Gastroesophageal sphincter (tissue), 4 donors: ENCODE measurements around the gene ZHX3. TPM values are rescaled to one million over a fixed set of nuclear protein-coding genes. Genes with fewer than 3 reads are reported as not detected.
A peak's percentile ranks its signal among the peaks of the same experiment; 100 is the strongest.

Source experiments
- ATAC-seq: fragments of 150-250 bp; one replicate; pipeline ENCODE4 v1.9.1; 2016; ENCODE audit warnings: mild to moderate bottlenecking, moderate library complexity
- H3K27ac ChIP-seq, 4 donors: fragments of 200-600 bp; sonication (generic) in 3 of 4; 1 replicate in 3 of 4; 2 replicates in 1 of 4; pipeline ENCODE4 v1.5.1; 2016 to 2019
- H3K27me3 ChIP-seq: fragments of 200-600 bp; sonication (generic); one replicate; pipeline ENCODE4 v1.5.1; 2019
- H3K36me3 ChIP-seq, 2 donors: fragments of 200-600 bp; sonication (generic); one replicate each; pipeline ENCODE4 v1.5.1; 2019; ENCODE audit warnings: control low read depth in 1 of 2
- H3K4me1 ChIP-seq, 3 donors: fragments of 200-600 bp; sonication (generic); 1 replicate in 2 of 3; 2 replicates in 1 of 3; pipeline ENCODE4 v1.5.1; 2016 to 2019; ENCODE audit warnings: control low read depth in 2 of 3
- H3K4me3 ChIP-seq, 2 donors: fragments of 200-600 bp; sonication (generic); one replicate each; pipeline ENCODE4 v1.5.1; 2019; ENCODE audit warnings: mild to moderate bottlenecking in 1 of 2, moderate library complexity in 1 of 2
- H3K9me3 ChIP-seq, 3 donors: fragments of 200-600 bp; sonication (generic); one replicate each; pipeline ENCODE4 v1.5.1; 2017 to 2019; ENCODE audit warnings: control low read depth in 2 of 3
- EP300 ChIP-seq: sonication (generic); formaldehyde crosslinking; IDR thresholded peaks from one replicate; pipeline ENCODE4 v1.6.1; 2017; ENCODE audit warnings: antibody characterized with exemption, mild to moderate bottlenecking
- POLR2A ChIP-seq, 2 donors: fragments of 450-650 bp; IDR thresholded peaks; one replicate each; pipeline ENCODE4 v1.6.1; 2017; ENCODE audit warnings: antibody characterized with exemption in 2 of 2, mild to moderate bottlenecking in 2 of 2, moderate library complexity in 1 of 2
- POLR2AphosphoS5 ChIP-seq: sonication (generic); formaldehyde crosslinking; IDR thresholded peaks from one replicate; pipeline ENCODE4 v1.6.1; 2017; ENCODE audit warnings: antibody characterized with exemption
- WGBS, 2 donors: methylation state at CpG; one replicate each; pipeline ENCODE4 v1.1.5; 2018; ENCODE audit warnings: low coverage in 1 of 2; 5-methylcytosine and 5-hydroxymethylcytosine counted together
- total RNA-seq, 4 donors: library from RNA; depleted of rRNA; stranded (reverse); fragments of >200 nt; gene quantifications; one replicate each; pipeline ENCODE4 v1.1.0, GENCODE V29; 2016
- TF ChIP-seq, protein P1 (sequence below), 4 experiments: fragments of 200-600 bp in 2 of 4; fragments of 450-650 bp in 2 of 4; sonication (generic) in 1 of 4; IDR thresholded peaks; one replicate each; pipeline ENCODE4 v1.5.1; 2017 to 2019; ENCODE audit warnings: antibody characterized with exemption in 4 of 4, mild to moderate bottlenecking in 2 of 4, moderate library complexity in 2 of 4

Gene ZHX3
- total RNA-seq, 4 donors from 2014 or later = 121 to 183 (median 155) TPM

DNA sequence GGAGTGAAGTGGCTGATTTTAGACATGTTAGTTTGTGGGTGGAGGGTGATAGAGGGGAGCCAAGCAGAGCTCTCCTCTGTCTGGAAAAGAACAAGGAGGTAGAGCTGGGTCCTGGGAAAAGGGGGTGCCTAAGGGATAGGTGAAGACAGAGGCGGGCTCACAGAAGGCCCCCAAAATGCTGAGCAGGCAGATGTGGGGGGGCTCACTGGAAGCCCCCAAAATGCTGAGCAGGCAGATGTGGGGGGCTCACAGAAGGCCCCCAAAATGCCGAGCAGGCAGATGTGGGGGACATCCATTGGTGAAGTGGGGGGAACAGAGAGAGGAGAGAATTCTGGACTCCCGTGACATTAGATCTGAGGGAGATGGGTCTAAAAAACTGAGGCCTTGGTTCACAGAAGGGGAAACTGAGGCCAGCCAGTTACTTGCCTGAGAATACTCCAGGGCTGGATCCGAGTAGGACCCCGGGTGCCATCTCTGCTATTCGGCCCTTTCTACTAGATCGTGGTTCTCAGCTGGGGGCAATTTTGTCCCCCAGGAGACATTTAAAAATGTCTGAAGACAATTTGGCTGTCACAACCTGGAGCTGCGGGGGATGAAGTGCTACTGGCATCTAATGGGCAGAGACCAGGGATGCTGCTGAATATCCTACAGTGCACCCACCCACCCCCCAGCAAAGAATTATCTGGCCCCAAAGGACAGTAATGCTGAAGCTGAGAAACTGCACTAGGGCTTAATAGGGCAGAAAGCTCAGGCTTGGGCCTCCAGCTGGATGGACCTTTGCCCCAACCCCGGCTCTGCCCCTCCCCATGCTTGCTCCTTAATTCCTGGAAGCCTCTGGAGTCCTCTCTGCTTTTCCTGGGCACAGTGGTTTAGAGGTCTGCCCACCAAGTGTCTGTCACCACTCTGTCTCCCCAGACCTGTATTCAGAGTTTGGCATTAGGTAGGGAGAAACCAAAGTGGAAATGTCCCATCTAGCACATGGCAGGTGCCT is 25.2 kb upstream of the ZHX3 start:
- no peaks in the 10 kb centered on the region for H3K27me3 ChIP-seq
- TF ChIP-seq EP300 (no peak), POLR2AphosphoS5 (no peak), POLR2A (IDR thresholded peaks at IDR 0.05) (no peak)
- TF ChIP-seq, protein P1, sequence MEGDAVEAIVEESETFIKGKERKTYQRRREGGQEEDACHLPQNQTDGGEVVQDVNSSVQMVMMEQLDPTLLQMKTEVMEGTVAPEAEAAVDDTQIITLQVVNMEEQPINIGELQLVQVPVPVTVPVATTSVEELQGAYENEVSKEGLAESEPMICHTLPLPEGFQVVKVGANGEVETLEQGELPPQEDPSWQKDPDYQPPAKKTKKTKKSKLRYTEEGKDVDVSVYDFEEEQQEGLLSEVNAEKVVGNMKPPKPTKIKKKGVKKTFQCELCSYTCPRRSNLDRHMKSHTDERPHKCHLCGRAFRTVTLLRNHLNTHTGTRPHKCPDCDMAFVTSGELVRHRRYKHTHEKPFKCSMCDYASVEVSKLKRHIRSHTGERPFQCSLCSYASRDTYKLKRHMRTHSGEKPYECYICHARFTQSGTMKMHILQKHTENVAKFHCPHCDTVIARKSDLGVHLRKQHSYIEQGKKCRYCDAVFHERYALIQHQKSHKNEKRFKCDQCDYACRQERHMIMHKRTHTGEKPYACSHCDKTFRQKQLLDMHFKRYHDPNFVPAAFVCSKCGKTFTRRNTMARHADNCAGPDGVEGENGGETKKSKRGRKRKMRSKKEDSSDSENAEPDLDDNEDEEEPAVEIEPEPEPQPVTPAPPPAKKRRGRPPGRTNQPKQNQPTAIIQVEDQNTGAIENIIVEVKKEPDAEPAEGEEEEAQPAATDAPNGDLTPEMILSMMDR (IDR thresholded peaks at IDR 0.05) = no peak
- peak overlapping the region in 1 of 4 donors; percentile 14 for H3K27ac ChIP-seq
- 80 to 94% methylated on average over 1 to 3 of the region's 9 CpGs for WGBS, 2 donors
- peaks cover 0 to 8% of the 10 kb centered on the region in 2 donors for H3K36me3 ChIP-seq
- peaks cover 0 to 36% (median 15%) of the 10 kb centered on the region in 3 donors for H3K4me1 ChIP-seq
- ATAC-seq = no peak
- no peak overlapping the region for H3K4me3 ChIP-seq
- no peaks in the 10 kb centered on the region for H3K9me3 ChIP-seq

DNA sequence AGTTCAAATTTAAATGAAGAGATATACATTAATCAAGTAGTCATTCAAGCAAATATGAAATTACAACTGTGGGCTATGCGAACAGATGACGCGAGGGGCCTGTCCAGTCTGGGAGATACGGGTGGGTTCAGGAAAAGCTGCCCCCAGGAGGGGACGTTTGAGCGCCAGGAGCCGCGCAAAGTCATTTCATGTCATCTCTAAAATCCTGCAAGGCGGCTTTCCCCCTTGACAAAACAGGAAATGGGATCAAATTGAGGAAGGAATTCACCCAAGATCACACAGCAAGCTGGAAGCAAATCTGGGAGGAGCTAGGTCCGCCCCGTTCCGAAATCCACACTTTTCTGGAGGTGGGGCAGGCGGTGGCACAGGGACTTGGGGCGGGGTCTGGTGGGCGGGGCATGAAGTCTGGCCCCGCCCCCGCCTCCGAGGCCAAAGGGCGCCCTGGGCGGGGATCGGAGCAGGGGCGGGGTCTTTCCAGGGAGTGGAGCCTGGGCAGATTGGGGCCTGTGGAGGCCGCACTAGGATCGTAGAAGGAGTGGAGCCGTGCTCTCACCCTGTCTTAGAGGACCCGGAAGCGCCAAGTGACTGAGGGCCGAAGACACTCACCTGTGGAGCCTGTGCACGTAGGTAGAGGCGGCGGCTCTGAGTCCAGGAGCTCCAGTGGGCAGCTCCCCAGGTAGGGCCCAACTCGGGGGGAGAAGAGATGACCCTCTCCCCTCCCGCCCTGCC is 23.0 kb upstream of the ZHX3 start, which contains the start of gene LPIN3:
LPIN3 (plus strand) TSS at position 495 of the 729 bp plus-strand sequence. CDS start 4,983 bp downstream, outside the sequence.
- TF ChIP-seq EP300 = no peak
- peak in 1 of 2 donors; percentile 26 for TF ChIP-seq POLR2A (IDR thresholded peaks at IDR 0.05)
- TF ChIP-seq POLR2AphosphoS5 = no peak
- TF ChIP-seq, protein P1 (IDR thresholded peaks at IDR 0.05) = peak in 1 of 4 experiments; percentile 42
- ATAC-seq = peak; percentile 89
- Histone ChIP-seq H3K27me3 (no peaks in the 10 kb centered on the region), H3K4me3 (peak within 1 kb of the TSS in 1 of 2 donors; percentile 49), H3K36me3 (no peaks in the 10 kb centered on the region), H3K9me3 (no peaks in the 10 kb centered on the region), H3K4me1 (peaks cover 0 to 36% (median 15%) of the 10 kb centered on the region in 3 donors), H3K27ac (peak within 1 kb of the TSS in 3 of 4 donors; percentile 79 to 83 (median 82))
- WGBS, 2 donors = 0 to 8% methylated on average over 1 to 11 of the region's 33 CpGs

DNA sequence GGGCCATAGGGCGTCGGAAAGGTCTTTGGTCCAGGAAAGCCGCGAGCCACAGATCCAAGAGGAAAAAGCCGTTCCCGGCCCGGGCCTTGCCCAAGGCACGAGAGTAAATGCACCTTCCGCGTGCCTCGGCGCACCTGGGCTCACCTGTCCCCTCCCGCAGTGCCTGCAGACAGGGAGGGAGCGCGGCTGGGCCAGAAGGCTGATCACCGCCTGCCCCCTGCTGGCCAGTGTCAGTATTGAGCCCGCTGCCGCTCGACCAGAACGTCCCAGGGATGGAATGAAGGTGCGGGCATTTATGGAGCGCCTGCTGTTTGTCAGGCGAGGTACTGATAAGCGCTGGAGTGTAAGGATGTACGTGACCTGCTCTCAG is 22.4 kb upstream of the ZHX3 start:
- Histone ChIP-seq H3K9me3 (no peaks in the 10 kb centered on the region), H3K4me3 (peak overlapping the region in 1 of 2 donors; percentile 49), H3K36me3 (no peaks in the 10 kb centered on the region), H3K27ac (peak overlapping the region in 3 of 4 donors; percentile 79 to 83 (median 82)), H3K4me1 (peaks cover 0 to 41% (median 16%) of the 10 kb centered on the region in 3 donors), H3K27me3 (no peaks in the 10 kb centered on the region)
- WGBS, 2 donors = 0% methylated on average over 1 to 8 of the region's 25 CpGs
- no peak for TF ChIP-seq POLR2A (IDR thresholded peaks at IDR 0.05)
- peak; percentile 13 for TF ChIP-seq POLR2AphosphoS5
- TF ChIP-seq, protein P1 (IDR thresholded peaks at IDR 0.05) = peak in 3 of 4 experiments; percentile 99 to 100 (median 100)
- TF ChIP-seq EP300 = no peak
- ATAC-seq = peak; percentile 77

DNA sequence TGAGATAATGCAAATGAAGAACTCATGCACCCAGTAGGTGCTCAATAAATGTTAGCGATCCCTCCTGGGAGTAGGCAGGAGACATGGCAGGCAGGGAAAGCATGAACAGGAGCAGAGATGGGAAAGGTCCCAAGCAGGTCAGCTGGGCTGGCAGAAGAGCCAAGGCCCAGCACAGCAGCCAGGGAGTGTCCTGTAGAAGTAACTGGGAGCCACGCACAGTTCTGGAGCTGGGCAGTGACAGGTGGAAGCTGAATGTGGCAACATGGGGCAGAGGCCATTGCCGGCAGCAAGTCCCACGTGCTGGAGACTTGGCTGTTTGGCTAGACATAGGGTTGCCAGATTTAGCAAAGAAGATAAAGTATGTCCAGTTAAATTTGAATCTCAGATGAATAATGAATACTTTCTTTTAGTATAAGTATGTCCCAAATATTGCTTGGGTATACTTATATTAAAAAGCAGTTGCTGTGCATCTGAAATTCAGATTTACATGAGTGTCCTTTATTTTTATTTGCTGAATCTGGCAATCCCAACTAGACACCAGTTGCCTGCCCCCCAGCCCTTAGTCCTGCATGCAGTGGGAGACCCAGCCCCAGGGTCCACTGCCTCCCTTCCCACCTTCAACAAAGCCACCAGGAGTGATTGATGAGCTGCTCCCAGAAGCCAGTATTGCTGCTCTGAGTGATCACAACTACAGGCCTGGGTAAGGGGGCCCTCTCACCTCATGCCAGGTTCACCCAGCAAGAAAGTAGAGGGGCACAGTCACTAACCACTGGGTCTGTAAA is 19.4 kb upstream of the ZHX3 start:
- ATAC-seq = no peak
- Histone ChIP-seq H3K4me3 (no peak overlapping the region), H3K27ac (no peak overlapping the region), H3K27me3 (no peaks in the 10 kb centered on the region), H3K36me3 (no peaks in the 10 kb centered on the region), H3K4me1 (peaks cover 0 to 43% (median 18%) of the 10 kb centered on the region in 3 donors), H3K9me3 (no peaks in the 10 kb centered on the region)
- WGBS, 2 donors = 96 to 100% methylated on average over 3 to 4 of the region's 4 CpGs
- TF ChIP-seq POLR2AphosphoS5 (no peak), POLR2A (IDR thresholded peaks at IDR 0.05) (no peak), EP300 (no peak)
- TF ChIP-seq, protein P1 (IDR thresholded peaks at IDR 0.05) = no peak
